Measurements from ENCODE around the gene ALKBH6.

Gene ALKBH6

DNA sequence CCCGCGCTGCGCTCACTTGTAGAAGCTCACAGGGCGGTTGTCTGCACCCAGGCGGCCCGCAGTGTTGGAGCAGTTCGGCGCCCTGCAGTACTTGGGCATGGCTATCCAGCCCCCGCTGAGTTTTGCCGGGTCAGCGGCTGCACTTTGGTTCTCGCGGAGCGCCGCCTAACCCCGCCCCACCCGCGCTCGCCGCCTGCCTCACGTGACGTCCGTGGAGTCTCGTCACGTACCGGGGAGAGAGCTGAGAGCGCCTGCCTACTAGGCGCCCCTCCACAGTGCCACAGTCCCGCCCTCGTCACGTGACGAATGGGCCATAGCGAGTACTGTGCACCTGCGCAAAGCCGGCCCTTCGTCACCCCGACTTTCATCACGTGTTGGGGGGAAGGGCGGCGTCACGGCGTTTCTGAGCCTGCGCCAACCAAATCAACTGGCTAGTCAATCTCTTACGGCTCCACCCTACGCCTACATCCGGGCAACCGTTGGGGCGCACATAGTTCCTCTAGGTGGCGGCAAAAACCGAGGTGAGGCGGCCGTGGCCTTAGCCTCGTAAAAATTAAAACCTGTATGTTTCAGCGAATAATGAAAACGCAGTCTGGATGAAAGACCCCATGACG is 40.2 kb upstream of the ALKBH6 start, which contains the start of gene THAP8 (continued):
- TF ChIP-seq ZSCAN30 (tag by site-specific recombination; IDR thresholded peaks at IDR 0.05): no peak
- TF ChIP-seq ZNF645 (tag by site-specific recombination; IDR thresholded peaks at IDR 0.05): no peak
- TF ChIP-seq ZBTB20 (tag by site-specific recombination; IDR thresholded peaks at IDR 0.05): peak; percentile 59; the same call in 1 of the 2 replicates
- TF ChIP-seq ZNF10 (tag by site-specific recombination; IDR thresholded peaks at IDR 0.05): peak; percentile 68; the same call in 1 of the 2 replicates
- TF ChIP-seq ZFP37 (tag by site-specific recombination; IDR thresholded peaks at IDR 0.05): peak; percentile 95
- TF ChIP-seq, protein P1, sequence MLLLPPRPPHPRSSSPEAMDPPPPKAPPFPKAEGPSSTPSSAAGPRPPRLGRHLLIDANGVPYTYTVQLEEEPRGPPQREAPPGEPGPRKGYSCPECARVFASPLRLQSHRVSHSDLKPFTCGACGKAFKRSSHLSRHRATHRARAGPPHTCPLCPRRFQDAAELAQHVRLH (tag by site-specific recombination; IDR thresholded peaks at IDR 0.05): peak; percentile 82; the same call in 1 of the 2 replicates
- TF ChIP-seq ZBTB48 (tag by site-specific recombination; IDR thresholded peaks at IDR 0.05): no peak

GRCh38 chr19:36051637-36052036 is 37.6 kb upstream of the ALKBH6 start:
- CTCF ChIA-PET: interaction anchor here (0.5 to 1.8 kb wide), 5 partner anchors 10 to 173 kb away, joined by 3 to 6 read pairs (median 4); no protein-coding TSS in a partner anchor
- Histone ChIP-seq H3K4me1 (ENCODE audit: control insufficient read depth, insufficient read depth, low read length) (peaks cover 28% of the 10 kb centered on the region), H3K4me3 (ENCODE audit: low read depth, low read length) (no peak overlapping the region), H3K9me3 (ENCODE audit: control insufficient read depth, insufficient read depth, low read depth, low read length) (no peaks in the 10 kb centered on the region; the same call in 1 of the 2 replicates), H3K36me3 (ENCODE audit: control insufficient read depth in 2 of 2, insufficient read depth in 1 of 2, low read length in 2 of 2) (peaks cover 3 to 48% of the 10 kb centered on the region in 2 experiments), H3K27ac (ENCODE audit: extremely low read depth, low read depth, low read length) (peak overlapping the region; percentile 28; the same call in 1 of the 2 replicates)
- POLR2A ChIA-PET: interaction anchor here (0.6 kb wide), 1 partner anchor 1834 kb away, joined by 6 read pairs; no protein-coding TSS in a partner anchor
- no peak for TF ChIP-seq PATZ1 (tag by site-specific recombination; IDR thresholded peaks at IDR 0.05)
- TF ChIP-seq ZNF660 (tag by site-specific recombination; IDR thresholded peaks at IDR 0.05): no peak
- TF ChIP-seq ZNF555 (tag by site-specific recombination; conservative IDR thresholded peaks at IDR 0.05): no peak
- 0 out of 2 replicates have a peak, but pooled peaks have one; percentile 28 for TF ChIP-seq SP7 (tag by site-specific recombination; IDR thresholded peaks at IDR 0.05)
- TF ChIP-seq FEZF1 (tag by site-specific recombination; IDR thresholded peaks at IDR 0.05): peak; percentile 35; the same call in 1 of the 2 replicates
- no peak for TF ChIP-seq ZNF645 (tag by site-specific recombination; IDR thresholded peaks at IDR 0.05)
- no peak for TF ChIP-seq ZNF26 (tag by site-specific recombination; IDR thresholded peaks at IDR 0.05)
- no peak for TF ChIP-seq ZNF785 (tag by site-specific recombination; IDR thresholded peaks at IDR 0.05)
- TF ChIP-seq ZNF132 (tag by site-specific recombination; IDR thresholded peaks at IDR 0.05; ENCODE audit: borderline replicate concordance): no peak
- TF ChIP-seq ZNF610 (tag by site-specific recombination; IDR thresholded peaks at IDR 0.05; ENCODE audit: borderline replicate concordance): peak; percentile 100
- no peak for TF ChIP-seq ZNF157 (tag by site-specific recombination; IDR thresholded peaks at IDR 0.05)
- no peak; the same call in 1 of the 2 replicates for TF ChIP-seq KLF8 (tag by site-specific recombination; IDR thresholded peaks at IDR 0.05)
- no peak for TF ChIP-seq ZNF112 (tag by site-specific recombination; IDR thresholded peaks at IDR 0.05)
- TF ChIP-seq ZBTB17 (tag by site-specific recombination; IDR thresholded peaks at IDR 0.05): no peak
- no peak for TF ChIP-seq ZEB2 (tag by site-specific recombination; IDR thresholded peaks at IDR 0.05)
- no peak for TF ChIP-seq ZNF585B (tag by site-specific recombination; IDR thresholded peaks at IDR 0.05)
- TF ChIP-seq, protein P2, sequence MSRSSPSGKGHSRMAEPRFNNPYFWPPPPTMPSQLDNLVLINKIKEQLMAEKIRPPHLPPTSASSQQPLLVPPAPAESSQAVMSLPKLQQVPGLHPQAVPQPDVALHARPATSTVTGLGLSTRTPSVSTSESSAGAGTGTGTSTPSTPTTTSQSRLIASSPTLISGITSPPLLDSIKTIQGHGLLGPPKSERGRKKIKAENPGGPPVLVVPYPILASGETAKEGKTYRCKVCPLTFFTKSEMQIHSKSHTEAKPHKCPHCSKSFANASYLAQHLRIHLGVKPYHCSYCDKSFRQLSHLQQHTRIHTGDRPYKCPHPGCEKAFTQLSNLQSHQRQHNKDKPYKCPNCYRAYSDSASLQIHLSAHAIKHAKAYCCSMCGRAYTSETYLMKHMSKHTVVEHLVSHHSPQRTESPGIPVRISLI (tag by site-specific recombination; IDR thresholded peaks at IDR 0.05): peak; percentile 63; the same call in 1 of the 2 replicates
- TF ChIP-seq ZNF544 (tag by site-specific recombination; IDR thresholded peaks at IDR 0.05): no peak
- no peak for TF ChIP-seq ZNF792 (tag by site-specific recombination; IDR thresholded peaks at IDR 0.05)

Measured in HEK293 (cell line).